Adrenal gland (tissue), 5 donors: ENCODE results near the gene FAM107A.

Experiments
- POLR2A ChIP-seq, 2 donors: fragments of 450-650 bp; IDR thresholded peaks; one replicate each; pipeline ENCODE4 v1.6.1; 2017; ENCODE audit warnings: antibody characterized with exemption in 2 of 2, mild to moderate bottlenecking in 2 of 2, moderate library complexity in 1 of 2
- TF ChIP-seq, protein P1 (sequence below), 6 experiments: fragments of 450-650 bp in 4 of 6; fragments of 200-600 bp in 2 of 6; sonication (generic) in 1 of 6; IDR thresholded peaks; 1 replicate in 5 of 6; 2 replicates in 1 of 6; pipeline versions ENCODE4 v1.5.1 to v1.8.0; 2016 to 2021; ENCODE audit warnings: antibody characterized with exemption in 6 of 6, mild to moderate bottlenecking in 2 of 6, moderate library complexity in 1 of 6
- donor health status: DM: no; HTN: no; CAD: no.

DNA sequence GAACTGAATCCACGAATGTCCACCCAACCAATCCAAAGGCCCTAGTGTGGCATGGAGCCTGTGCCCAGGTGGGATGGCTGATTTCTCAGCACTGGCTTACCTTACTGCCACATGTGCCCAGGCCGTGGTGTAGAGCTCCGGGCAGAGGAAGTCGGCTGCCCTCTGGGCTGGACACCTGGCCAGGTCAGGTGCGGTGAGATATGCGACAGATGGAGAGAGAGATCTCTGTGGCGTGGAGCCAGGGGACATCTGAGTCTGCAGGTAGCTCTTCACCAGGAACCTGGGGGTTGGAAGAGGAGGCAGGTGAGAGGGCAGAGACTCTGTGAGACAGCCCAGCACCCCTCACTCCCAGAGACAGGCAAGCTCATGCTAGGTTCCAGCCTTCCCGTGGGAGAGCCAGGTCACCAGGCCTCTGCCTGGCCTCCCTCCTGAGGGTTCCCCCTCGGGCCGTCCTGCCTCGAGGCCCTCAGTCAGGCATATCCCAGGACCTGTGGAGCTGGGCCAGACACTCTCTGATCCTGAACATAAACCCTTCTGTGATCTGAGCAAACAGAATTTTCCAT lies 52.8 kb downstream of the FAM107A start:
- TF ChIP-seq, protein P1, sequence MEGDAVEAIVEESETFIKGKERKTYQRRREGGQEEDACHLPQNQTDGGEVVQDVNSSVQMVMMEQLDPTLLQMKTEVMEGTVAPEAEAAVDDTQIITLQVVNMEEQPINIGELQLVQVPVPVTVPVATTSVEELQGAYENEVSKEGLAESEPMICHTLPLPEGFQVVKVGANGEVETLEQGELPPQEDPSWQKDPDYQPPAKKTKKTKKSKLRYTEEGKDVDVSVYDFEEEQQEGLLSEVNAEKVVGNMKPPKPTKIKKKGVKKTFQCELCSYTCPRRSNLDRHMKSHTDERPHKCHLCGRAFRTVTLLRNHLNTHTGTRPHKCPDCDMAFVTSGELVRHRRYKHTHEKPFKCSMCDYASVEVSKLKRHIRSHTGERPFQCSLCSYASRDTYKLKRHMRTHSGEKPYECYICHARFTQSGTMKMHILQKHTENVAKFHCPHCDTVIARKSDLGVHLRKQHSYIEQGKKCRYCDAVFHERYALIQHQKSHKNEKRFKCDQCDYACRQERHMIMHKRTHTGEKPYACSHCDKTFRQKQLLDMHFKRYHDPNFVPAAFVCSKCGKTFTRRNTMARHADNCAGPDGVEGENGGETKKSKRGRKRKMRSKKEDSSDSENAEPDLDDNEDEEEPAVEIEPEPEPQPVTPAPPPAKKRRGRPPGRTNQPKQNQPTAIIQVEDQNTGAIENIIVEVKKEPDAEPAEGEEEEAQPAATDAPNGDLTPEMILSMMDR (IDR thresholded peaks at IDR 0.05) = no peak
- no peak for TF ChIP-seq POLR2A (IDR thresholded peaks at IDR 0.05)
